GM12872 (cell line): ENCODE measurements around the gene LTBR.

Experiments
- TF ChIP-seq, protein P1 (sequence below): IDR thresholded peaks from 3 replicates; pipeline ENCODE4 v1.5.1; 2011; ENCODE audit warnings: low read depth, mild to moderate bottlenecking, low read length, moderate library complexity; ENCODE audit not compliant: insufficient read depth

Gene LTBR

DNA sequence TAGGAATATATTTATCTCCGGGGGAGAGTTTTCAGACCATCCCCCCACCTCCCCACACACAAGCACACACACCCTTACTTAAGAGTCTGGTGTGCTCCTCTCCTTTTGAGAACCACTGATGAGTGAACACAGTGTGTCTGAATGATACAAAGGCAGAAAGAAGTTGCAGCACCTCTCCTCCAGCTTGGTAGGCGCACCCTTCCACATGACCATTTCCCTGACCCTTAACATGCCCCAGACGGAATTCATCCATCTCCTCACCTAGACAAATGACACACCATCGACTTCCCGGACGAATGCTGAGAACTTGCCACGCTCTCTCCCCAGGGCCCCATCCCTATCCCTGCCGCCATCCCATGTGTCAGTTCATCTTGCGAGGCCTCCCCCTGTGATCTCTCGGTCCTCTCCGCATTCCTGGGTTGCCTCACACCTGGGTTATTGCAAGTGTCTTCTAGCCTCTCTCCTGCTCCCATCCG lies 46.0 kb upstream of the LTBR start:
- TF ChIP-seq, protein P1, sequence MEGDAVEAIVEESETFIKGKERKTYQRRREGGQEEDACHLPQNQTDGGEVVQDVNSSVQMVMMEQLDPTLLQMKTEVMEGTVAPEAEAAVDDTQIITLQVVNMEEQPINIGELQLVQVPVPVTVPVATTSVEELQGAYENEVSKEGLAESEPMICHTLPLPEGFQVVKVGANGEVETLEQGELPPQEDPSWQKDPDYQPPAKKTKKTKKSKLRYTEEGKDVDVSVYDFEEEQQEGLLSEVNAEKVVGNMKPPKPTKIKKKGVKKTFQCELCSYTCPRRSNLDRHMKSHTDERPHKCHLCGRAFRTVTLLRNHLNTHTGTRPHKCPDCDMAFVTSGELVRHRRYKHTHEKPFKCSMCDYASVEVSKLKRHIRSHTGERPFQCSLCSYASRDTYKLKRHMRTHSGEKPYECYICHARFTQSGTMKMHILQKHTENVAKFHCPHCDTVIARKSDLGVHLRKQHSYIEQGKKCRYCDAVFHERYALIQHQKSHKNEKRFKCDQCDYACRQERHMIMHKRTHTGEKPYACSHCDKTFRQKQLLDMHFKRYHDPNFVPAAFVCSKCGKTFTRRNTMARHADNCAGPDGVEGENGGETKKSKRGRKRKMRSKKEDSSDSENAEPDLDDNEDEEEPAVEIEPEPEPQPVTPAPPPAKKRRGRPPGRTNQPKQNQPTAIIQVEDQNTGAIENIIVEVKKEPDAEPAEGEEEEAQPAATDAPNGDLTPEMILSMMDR: no peak

- TF ChIP-seq, protein P1: no peak
Observed at GRCh38 chr12:6338955-6339354, 45.0 kb upstream of the LTBR start.

DNA sequence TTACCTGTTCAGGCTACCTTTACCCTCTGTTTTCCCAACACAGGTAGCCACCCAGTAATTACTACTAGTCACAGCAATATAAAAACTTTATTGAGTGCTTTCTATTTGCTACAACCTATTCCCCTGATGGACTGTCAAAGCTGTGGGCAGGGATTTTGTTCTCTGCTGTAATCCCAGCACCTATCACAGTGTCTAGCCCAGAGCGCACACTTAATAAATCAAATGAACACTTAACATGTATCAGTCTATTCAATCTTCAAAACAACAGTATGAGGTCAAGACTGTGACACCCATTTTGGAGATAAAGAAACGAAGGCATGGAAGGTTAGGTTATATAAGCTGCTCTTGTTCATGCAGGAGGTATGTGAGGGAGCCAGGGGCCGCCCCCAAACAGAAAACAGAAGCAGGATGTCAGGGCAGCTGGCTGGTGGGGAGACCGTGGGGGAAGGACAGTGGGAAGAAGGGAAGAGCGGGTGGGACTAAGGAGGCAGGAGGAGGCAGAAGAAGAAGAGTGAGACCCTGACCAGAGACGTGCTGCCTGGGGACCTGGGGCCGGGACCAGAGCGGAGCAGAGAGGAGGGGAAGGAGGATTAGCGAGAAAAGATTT lies 43.8 kb upstream of the LTBR start:
- TF ChIP-seq, protein P1: no peak

GRCh38 chr12:6340745-6341416 lies 43.1 kb upstream of the LTBR start:
- TF ChIP-seq, protein P1: no peak

DNA sequence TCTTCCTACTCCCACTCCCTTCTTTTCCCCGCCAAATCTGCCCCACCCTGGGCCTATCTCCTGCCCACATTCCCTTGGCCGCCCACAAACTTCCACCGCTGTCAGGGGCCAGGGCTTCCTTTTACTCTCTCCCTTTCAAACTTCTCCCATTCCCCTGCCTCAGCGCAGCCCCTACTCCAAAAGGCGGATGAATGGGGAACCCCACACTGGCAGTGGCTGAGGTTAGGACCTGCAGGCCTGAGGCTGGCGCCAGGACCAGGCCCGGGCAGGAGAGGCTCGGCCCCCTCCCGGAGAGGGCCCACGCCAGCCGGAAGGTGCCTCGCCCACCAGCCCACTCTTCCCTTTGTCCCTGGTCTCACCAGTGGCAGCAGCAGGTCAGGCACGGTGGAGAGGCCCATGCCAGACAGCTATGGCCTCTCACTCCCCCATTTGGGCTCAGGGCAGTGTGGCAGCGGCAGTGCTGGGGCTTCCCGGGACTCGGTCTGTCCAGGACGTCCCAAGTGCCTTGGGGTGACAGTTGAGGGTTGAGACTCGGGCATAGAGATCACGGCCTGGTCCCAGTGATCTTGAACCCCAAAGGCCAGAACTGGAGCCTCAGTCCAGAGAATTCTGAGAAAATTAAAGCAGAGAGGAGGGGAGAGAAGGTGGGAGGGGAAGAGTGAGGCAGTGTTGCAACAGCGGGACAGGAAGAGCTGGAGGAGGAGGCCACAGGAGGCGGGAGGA lies 42.4 kb upstream of the LTBR start, which contains the start of gene TNFRSF1A:
Gene TNFRSF1A (minus strand): TSS at position 660 of the 723 bp plus-strand sequence. CDS start 262 bp downstream, at position 398.
- TF ChIP-seq, protein P1: no peak

DNA sequence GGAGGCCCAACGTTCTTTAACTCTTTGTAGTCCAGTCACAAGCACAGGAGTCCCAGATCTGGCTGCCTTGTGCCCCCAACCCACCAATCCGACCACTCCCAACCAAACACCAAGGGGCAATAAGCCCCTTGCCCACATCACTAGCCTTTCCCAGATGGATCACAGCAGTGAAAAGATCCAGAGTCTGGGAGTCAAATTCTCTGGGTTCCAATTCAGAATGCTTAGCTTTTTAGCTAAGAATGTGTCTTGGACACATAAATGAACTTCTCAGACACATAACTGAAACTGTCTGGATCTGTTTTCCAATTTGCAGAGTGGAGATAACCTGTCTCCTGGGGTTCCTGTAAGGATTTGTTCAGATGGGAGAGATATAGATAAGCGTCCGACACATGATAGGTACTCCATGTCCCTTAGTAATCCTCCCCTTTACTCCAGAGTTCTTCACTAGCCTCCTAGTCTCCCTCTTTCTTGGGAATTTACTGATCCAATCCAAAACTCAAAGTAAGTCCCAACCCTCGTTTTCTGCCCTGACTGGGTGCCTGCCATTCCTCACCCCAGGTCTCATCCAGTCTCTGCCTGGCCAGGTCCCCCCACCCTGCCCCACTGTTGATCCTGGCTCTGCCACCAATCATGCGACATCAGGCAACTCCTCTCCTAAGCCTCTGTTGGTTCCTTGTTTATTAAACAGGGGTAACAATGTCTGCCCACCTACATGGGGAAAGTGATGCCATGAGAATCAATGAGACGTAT lies 41.6 kb upstream of the LTBR start:
- TF ChIP-seq, protein P1: no peak

DNA sequence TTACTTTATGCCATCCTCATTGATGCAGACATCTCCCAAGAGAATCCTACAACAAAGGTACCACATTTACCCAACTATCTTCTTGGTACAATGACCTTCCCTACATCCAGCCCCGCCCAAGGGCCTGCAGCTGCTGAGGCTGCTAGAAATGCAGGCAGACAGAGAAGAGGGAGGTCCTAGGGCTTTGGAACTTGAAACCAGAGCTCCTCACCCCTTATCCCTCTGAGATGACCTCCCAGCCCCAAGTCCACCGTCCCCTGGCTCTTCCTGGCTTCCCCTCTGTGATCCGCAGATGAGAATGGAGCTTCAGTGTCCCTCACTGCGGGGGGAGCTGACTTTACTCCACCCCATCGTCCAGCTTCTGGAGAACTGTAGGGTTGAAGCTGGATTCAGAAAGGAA lies 40.4 kb upstream of the LTBR start:
- TF ChIP-seq, protein P1: no peak
